A549 treated with RU486 at 1 μM for 4 hours (cell line): ENCODE data around the gene TFIP11. TPM values are rescaled to one million over a fixed set of nuclear protein-coding genes. Genes with fewer than 3 reads are reported as not detected.

Experiments
- total RNA-seq: library from RNA; stranded (reverse); fragments of 200-300 nt; extraction: Qiagen RNA extraction; gene quantifications from 5 replicates; pipeline ENCODE4 v1.2.3, GENCODE V29; 2022; ENCODE audit warnings: low read depth

The TFIP11 gene
- 21.4 to 26.3 TPM (median 22.6 TPM) in 5 replicates for total RNA-seq

DNA sequence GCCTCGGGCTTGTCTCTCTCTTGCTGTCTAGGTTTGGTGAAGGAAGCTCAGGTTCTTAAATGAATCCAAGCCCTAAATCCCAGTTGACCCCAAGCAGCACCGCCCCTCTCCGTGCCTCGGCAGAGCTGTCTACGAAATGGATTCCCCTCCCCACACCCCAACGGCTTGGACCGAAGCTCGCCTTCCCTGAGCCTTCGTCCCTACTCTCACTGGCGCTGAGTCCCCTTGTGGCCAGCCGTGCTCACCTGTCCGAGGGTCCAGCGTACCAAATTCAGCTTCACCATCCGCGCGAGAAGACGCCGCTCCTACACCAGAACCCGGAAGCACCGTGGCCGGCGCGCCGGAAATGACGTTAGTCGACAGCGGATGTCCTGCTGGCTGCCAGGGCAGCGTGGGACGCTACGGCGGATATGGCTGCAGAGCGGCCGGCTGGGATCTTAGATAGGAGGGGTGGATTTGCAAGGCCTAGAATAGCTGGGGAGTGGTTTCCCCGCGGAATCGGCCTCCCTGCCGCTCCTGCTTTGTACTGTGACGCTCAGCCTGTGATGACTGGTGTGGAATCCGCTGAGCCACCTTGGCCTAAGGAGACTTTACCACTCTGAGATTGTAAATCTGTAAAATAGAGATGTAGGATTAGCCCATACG, at the start of gene TFIP11:
TFIP11 (minus strand) TSS at position 325 of the 645 bp plus-strand sequence. CDS start 2,201 bp downstream, outside the sequence.

DNA sequence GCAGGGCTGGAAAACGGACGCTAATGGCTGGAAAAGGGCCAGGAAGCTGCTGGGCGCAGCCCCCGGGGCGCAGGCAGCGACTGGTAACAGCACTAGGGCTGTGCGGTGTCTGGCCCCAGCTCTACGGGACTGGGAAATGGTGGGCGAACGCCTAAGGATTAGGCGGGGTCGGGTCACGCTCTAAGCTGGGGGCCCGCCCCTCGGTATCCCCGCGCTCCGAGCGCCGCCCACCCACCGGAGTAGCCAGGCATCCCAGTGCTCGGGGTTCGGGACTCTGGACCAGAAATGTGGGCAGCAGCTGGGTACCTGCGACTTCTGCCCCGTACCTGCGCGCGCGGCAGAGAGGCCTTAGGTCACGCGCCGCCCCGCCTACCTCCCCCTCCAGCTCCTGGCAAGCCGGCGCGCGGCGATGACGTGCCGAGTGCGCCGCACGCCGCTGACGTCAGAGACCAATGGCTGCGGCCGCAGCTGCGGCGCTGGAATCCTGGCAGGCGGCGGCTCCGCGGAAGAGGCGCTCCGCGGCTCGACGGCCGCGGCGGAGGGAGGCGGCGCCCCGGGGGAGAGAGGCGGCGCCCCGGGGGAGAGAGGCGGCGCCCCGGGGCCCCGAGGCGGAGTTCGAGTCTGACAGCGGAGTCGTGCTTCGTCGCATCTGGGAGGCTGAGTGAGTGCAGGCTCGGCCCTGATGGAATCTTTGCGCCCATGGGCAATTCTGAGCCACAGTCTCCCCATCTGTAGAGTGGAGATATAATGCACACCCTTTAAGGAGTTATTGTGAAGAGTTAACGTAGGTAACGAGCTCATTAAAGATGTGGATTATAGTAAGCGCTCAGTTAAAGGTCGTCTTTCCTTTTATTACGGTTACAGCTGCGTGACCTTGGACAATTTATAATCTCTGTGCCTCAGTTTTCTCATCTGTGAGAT, 28.6 kb downstream of the TFIP11 start, which contains the start of the genes HPS4 and SRRD:
HPS4 (minus strand) TSS at position 345 of the 921 bp plus-strand sequence. CDS start 2,021 bp downstream, outside the sequence.
SRRD (plus strand) TSS at position 439 of the 921 bp plus-strand sequence; CDS start at position 453, 14 bp downstream.

Other genes starting within 250 kb of the TFIP11 start
- 0.83 to 1.3 TPM (median 1.0 TPM) in 5 replicates for gene ASPHD2, start 83.2 kb downstream of the TFIP11 start, total RNA-seq
- gene HPS4, start 28.7 kb downstream of the TFIP11 start, total RNA-seq: 14.6 to 16.0 TPM (median 15.2 TPM) in 5 replicates
- gene SRRD, start 28.6 kb downstream of the TFIP11 start, total RNA-seq: 19.5 to 34.3 TPM (median 23.7 TPM) in 5 replicates
- 8.4 to 12.7 TPM (median 11.1 TPM) in 5 replicates for gene TPST2, start 77.7 kb upstream of the TFIP11 start, total RNA-seq
- gene CRYBB1, start 105.6 kb upstream of the TFIP11 start, total RNA-seq: not detected in 5 replicates
- gene CRYBA4, start 109.5 kb upstream of the TFIP11 start, total RNA-seq: not detected in 5 replicates
- gene MIAT, start 145.1 kb upstream of the TFIP11 start, total RNA-seq: 0.13 to 0.85 TPM (median 0.34 TPM) in 5 replicates